GM23338 (cell line): ENCODE measurements around the gene BBX. TPM values are rescaled to one million over a fixed set of nuclear protein-coding genes. Genes with fewer than 3 reads are reported as not detected.
A peak's percentile ranks its signal among the peaks of the same experiment; 100 is the strongest.

Source experiments
- ATAC-seq: fragments of 200-7000 bp; cut with Tn5 transposase; 3 replicates; pipeline ENCODE4 v1.9.1; 2020
- DNase-seq: peaks from one replicate; pipeline ENCODE4 v3.0.0-alpha.2; 2015; ENCODE audit warnings: low spot score
- H2AFZ ChIP-seq: fragments of 200-600 bp; sonication (generic); 2 replicates; pipeline ENCODE4 v1.8.0; 2016; ENCODE audit warnings: antibody characterized with exemption, mild to moderate bottlenecking, moderate library complexity
- H3F3A ChIP-seq: fragments of 200-600 bp; sonication (generic); replicated peaks from 2 replicates; pipeline ENCODE4 v1.8.0; 2017; ENCODE audit warnings: antibody characterized with exemption, mixed run types, low read depth
- H3K27ac ChIP-seq: fragments of 200-600 bp; sonication (generic); 2 replicates; pipeline ENCODE4 v1.6.1; 2016; ENCODE audit warnings: low read depth
- H3K27me3 ChIP-seq: fragments of 200-600 bp; sonication (generic); 2 replicates; pipeline ENCODE4 v1.8.0; 2016; ENCODE audit warnings: mild to moderate bottlenecking, mixed run types, moderate library complexity; ENCODE audit not compliant: insufficient read depth
- H3K36me3 ChIP-seq: fragments of 200-600 bp; sonication (generic); 2 replicates; pipeline ENCODE4 v1.8.0; 2016; ENCODE audit warnings: mild to moderate bottlenecking; ENCODE audit not compliant: insufficient read depth
- H3K4me1 ChIP-seq: fragments of 200-600 bp; sonication (generic); 2 replicates; pipeline ENCODE4 v1.8.0; 2016; ENCODE audit warnings: mild to moderate bottlenecking, moderate library complexity; ENCODE audit not compliant: insufficient read depth
- H3K4me2 ChIP-seq: fragments of 200-600 bp; sonication (generic); 2 replicates; pipeline ENCODE4 v1.7.1; 2017; ENCODE audit warnings: mixed run types
- H3K4me3 ChIP-seq: fragments of 200-600 bp; sonication (generic); 2 replicates; pipeline ENCODE4 v1.6.1; 2016; ENCODE audit warnings: mixed run types
- H3K79me2 ChIP-seq: fragments of 200-600 bp; sonication (generic); replicated peaks from 2 replicates; pipeline ENCODE4 v1.8.0; 2017; ENCODE audit warnings: mild to moderate bottlenecking; ENCODE audit not compliant: insufficient read depth
- H3K9me2 ChIP-seq: fragments of 200-600 bp; sonication (generic); 2 replicates; pipeline ENCODE4 v1.8.0; 2017; ENCODE audit not compliant: insufficient read depth
- H4K20me1 ChIP-seq: fragments of 200-600 bp; sonication (generic); replicated peaks from 2 replicates; pipeline ENCODE4 v1.8.0; 2017; ENCODE audit warnings: mild to moderate bottlenecking; ENCODE audit not compliant: insufficient read depth
- H3K27ac Mint-ChIP-seq: 2 replicates; pipeline ENCODE4 v1.8.0; 2020; ENCODE audit warnings: inconsistent platforms, mild to moderate bottlenecking, moderate library complexity, mixed read lengths
- H3K27me3 Mint-ChIP-seq: 3 replicates; pipeline ENCODE4 v1.8.0; 2022; ENCODE audit warnings: low read depth, mild to moderate bottlenecking, moderate library complexity, mixed read lengths, inconsistent platforms; ENCODE audit not compliant: insufficient read depth, poor library complexity
- H3K36me3 Mint-ChIP-seq: 3 replicates; pipeline ENCODE4 v1.8.0; 2021; ENCODE audit warnings: low read depth, mild to moderate bottlenecking, inconsistent platforms, moderate library complexity, mixed read lengths
- H3K4me1 Mint-ChIP-seq: 3 replicates; pipeline ENCODE4 v1.8.0; 2020; ENCODE audit warnings: mild to moderate bottlenecking, inconsistent platforms, mixed read lengths
- H3K4me3 Mint-ChIP-seq: 3 replicates; pipeline ENCODE4 v1.8.0; 2021; ENCODE audit warnings: moderate library complexity, mild to moderate bottlenecking, inconsistent platforms, mixed read lengths
- H3K9me3 Mint-ChIP-seq: 3 replicates; pipeline ENCODE4 v1.8.0; 2020; ENCODE audit warnings: moderate library complexity, mild to moderate bottlenecking, inconsistent platforms, mixed read lengths
- ETS1 ChIP-seq: IDR thresholded peaks from 2 replicates; pipeline ENCODE4 v1.6.1; 2016; ENCODE audit warnings: antibody characterized with exemption
- EZH2 ChIP-seq: fragments of 200-600 bp; sonication (generic); IDR thresholded peaks from one replicate; pipeline ENCODE4 v1.8.0; 2017; ENCODE audit warnings: antibody characterized with exemption, mild to moderate bottlenecking, low read depth; ENCODE audit not compliant: unreplicated experiment
- JUNB ChIP-seq: IDR thresholded peaks from one replicate; pipeline ENCODE4 v1.6.1; 2016; ENCODE audit warnings: antibody characterized with exemption; ENCODE audit not compliant: unreplicated experiment
- NANOG ChIP-seq: IDR thresholded peaks from 2 replicates; pipeline ENCODE4 v1.6.1; 2016; ENCODE audit warnings: antibody characterized with exemption, borderline replicate concordance
- ZNF462 ChIP-seq: fragments of 250-450 bp; sonication (Bioruptor Pico); IDR thresholded peaks from 2 replicates; pipeline ENCODE4 v1.5.0; 2020; ENCODE audit warnings: mild to moderate bottlenecking, moderate library complexity
- polyA plus RNA-seq: library from polyadenylated mRNA; unstranded; fragments of >200 nt; fragmentation: Nextera tagmentation; extraction: Ambion mirVana; gene quantifications from 2 replicates; pipeline ENCODE4 v1.2.1, GENCODE V29; 2016
- total RNA-seq: library from RNA; depleted of rRNA; stranded (reverse); fragments of >200 nt; shearing (Covaris generic); gene quantifications from 2 replicates; pipeline ENCODE4 v1.2.3, GENCODE V29; 2014

The BBX gene
- total and polyA plus RNA-seq, 2 experiments from 2014 or later, result 35.2 to 44.1 TPM

GRCh38 chr3:107524326-107524840 is 1.6 kb downstream of the BBX start (continued):
- TF ChIP-seq ZNF462 (CRISPR knock-in tag), result no peak
- TF ChIP-seq ETS1, result no peak

GRCh38 chr3:107524841-107525643 is 2.3 kb downstream of the BBX start:
- 0 out of 3 replicates have a peak, but pooled peaks have one; percentile 2 for ATAC-seq
- Histone ChIP-seq H3K36me3 (peaks cover 4% of the 10 kb centered on the region; the same call in 1 of the 2 replicates), H2AFZ (peak overlapping the region; percentile 84; the same call in 1 of the 2 replicates), H3K9me2 (no peaks in the 10 kb centered on the region), H3F3A (no peaks in the 10 kb centered on the region), H4K20me1 (peaks cover 16% of the 10 kb centered on the region), H3K27me3 (peaks cover 16% of the 10 kb centered on the region), H3K79me2 (peaks cover 45% of the 10 kb centered on the region), H3K27ac (no peak overlapping the region), H3K4me2 (peak overlapping the region; percentile 97), H3K4me1 (peaks cover 6% of the 10 kb centered on the region), H3K4me3 (peak overlapping the region; percentile 92)
- Mint-ChIP-seq H3K9me3 (no peaks in the 10 kb centered on the region), H3K4me1 (peaks cover 12% of the 10 kb centered on the region; the same call in 2 of the 3 replicates), H3K4me3 (peak overlapping the region; percentile 94), H3K27ac (no peak overlapping the region), H3K36me3 (peaks cover 16% of the 10 kb centered on the region), H3K27me3 (peaks cover 11% of the 10 kb centered on the region)
- peak; percentile 59 for DNase-seq
- no peak for TF ChIP-seq EZH2
- no peak for TF ChIP-seq JUNB
- TF ChIP-seq NANOG, result no peak
- TF ChIP-seq ZNF462 (CRISPR knock-in tag), result no peak
